ENCODE results near the gene SF3B2. TPM values are rescaled to one million over a fixed set of nuclear protein-coding genes. Genes with fewer than 3 reads are reported as not detected.

The SF3B2 gene
- total RNA-seq, 1 donor: 158 TPM

- H3K4me3 ChIP-seq (ENCODE audit: low read depth, low read length): no peak overlapping the region
- DNase-seq (ENCODE audit: low read depth): no peak
- no peak for TF ChIP-seq CTCF (IDR thresholded peaks at IDR 0.05; ENCODE audit: insufficient read depth, low read length)
Observed at GRCh38 chr11:66044757-66045156, 7.4 kb upstream of the SF3B2 start.

DNA sequence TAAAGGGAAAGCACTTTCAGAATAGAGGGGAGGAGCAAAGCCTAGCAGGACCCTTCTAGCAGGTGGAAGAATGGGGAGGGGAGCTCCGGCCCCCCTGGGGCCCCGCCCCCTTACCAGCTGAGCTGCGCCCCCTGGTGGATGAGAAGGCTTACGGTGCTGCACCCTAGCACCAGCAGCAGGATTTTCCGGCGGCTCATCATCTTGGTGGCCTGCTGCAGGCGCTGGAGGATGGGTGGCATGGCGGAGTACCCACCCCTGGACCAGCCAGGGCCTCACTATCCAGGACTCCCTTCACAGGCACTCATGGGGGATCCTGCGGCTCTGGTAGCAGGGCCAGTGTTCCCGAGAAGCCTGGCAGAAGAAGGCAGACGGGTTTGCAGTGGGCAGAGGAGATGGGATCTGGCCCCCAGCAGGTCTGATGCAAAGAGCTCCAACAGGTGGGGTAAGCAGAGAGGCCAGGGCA is 7.0 kb upstream of the SF3B2 start:
- H3K4me3 ChIP-seq (ENCODE audit: low read depth, low read length): no peak overlapping the region
- DNase-seq (ENCODE audit: low read depth): peak; percentile 74
- peak; percentile 94 for TF ChIP-seq CTCF (IDR thresholded peaks at IDR 0.05; ENCODE audit: insufficient read depth, low read length)

DNA sequence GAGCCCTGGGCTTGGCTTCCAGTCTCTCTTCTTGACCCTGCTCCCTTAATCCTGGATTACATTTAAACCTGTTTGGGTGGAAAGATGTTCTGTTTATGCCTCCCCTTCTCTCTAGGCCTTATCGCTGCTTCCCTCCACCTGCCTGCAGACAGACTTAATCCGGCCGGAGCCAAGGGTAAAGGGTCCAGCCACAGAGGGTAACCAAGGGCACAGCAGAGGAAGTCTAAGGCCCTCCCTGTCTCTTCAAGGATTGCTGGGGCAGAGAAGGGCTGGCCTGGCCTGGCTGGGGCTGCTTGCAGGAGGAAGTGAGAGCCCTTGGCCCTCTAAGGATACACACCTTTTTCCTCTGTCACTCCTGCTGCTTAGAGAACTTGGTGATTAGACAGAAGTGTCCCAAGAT is 5.3 kb upstream of the SF3B2 start:
- no peak overlapping the region for H3K4me3 ChIP-seq (ENCODE audit: low read depth, low read length)
- no peak for TF ChIP-seq CTCF (IDR thresholded peaks at IDR 0.05; ENCODE audit: insufficient read depth, low read length)
- DNase-seq (ENCODE audit: low read depth): no peak

DNA sequence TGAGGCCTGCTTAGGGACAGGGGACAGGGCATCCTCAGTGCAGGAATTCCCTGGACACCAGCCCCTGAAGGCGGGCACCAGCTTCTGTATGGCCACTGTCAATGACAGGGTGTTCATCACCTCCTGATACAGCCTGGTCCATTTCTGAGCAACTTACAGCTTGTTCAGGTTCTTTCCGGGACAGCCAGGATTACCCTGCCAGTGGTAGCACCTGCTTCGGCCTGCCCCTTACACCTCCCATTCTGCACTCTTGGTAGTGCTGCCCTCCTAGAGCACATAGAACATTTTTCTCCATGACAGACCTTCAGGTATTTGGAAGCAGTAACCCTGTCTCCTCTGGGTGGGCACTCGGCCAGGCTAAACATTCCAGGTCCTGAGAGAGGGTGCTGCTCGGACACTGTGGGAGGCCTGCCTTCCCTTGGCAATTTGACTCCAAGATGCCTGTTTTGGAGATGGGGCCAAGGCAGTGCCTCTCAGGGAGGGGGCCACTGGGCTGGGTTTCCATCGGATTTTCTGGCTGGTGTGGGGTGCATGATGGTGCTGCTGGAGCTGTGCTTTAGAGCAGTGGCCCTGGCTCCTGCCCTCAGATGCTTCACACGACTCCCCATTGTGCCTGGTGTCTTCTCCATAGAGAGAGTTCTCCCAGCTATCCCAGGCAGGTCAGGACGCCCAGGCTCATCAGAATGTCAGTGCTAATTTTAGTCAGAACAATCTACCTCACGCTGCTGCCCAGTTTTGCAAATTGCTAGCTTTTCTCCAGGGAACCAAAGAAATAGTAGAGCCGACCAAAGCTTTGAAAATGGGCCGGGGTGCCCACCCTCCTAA is 4.4 kb upstream of the SF3B2 start:
- TF ChIP-seq CTCF (IDR thresholded peaks at IDR 0.05; ENCODE audit: insufficient read depth, low read length): no peak
- no peak for DNase-seq (ENCODE audit: low read depth)
- no peak overlapping the region for H3K4me3 ChIP-seq (ENCODE audit: low read depth, low read length)

DNA sequence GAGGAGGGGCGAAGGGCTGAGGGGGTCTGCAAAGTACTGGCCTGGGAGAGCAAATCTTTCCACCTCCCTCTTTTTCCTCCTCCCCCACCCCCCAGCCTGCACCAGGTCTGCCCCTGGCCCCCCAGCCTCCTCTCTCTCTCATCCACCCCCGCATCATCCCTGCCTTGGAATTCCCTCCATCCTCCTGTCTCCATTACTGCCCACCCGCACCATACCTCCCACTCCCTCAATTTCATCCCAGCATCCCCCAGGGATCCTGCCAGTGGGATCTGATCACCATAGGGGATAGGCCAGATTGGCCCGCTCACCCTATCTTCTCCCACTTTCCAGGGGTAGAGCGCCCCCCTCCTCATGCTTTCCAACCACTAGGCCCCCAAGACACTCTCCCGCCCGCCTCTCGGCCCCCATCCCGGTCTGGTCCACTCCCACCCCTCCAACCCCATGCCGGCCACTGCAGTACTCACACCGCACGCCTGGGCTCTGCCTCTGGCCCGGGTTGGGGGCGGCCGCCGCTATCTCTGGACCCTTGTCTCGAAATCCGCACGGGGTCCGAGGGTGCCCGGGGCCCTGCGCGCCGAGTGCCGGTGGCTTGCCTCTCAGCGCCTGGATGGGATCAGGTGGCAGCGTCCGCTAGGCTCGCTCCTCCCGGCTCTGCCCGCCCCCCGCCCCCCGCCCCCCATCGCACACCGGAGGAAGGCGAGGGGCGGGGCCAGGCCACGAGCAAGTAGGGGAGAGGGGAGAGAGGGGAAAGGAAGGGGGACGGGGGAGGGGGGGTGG is 3.4 kb upstream of the SF3B2 start, which contains the start of gene GAL3ST3:
TSS of gene GAL3ST3 (minus strand) at position 615 of the 777 bp plus-strand sequence. CDS start 3,746 bp downstream, outside the sequence.
- no peak for DNase-seq (ENCODE audit: low read depth)
- no peak within 1 kb of the TSS for H3K4me3 ChIP-seq (ENCODE audit: low read depth, low read length)

More for the DNA sequence above, 3.4 kb upstream of the SF3B2 start, which contains the start of gene GAL3ST3:
- TF ChIP-seq CTCF (IDR thresholded peaks at IDR 0.05; ENCODE audit: insufficient read depth, low read length): no peak
